HepG2 (cell line): ENCODE measurements around the gene KLHDC2. TPM values are rescaled to one million over a fixed set of nuclear protein-coding genes. Genes with fewer than 3 reads are reported as not detected.
A peak's percentile ranks its signal among the peaks of the same experiment; 100 is the strongest.

Experiments used
- BCL6 ChIP-seq: IDR thresholded peaks from 2 replicates; pipeline ENCODE4 v1.6.1; 2016; ENCODE audit warnings: missing genetic modification reagents, missing compliant biosample characterization
- CHD4 ChIP-seq: fragments of 200-600 bp; sonication (generic); IDR thresholded peaks from 2 replicates; pipeline ENCODE4 v1.7.0; 2017; ENCODE audit warnings: mild to moderate bottlenecking, low read length, borderline replicate concordance
- ELF1 ChIP-seq: sonication (generic); formaldehyde crosslinking; IDR thresholded peaks from 2 replicates; pipeline ENCODE4 v1.4.0; 2020; ENCODE audit warnings: missing genetic modification reagents
- HNF4A ChIP-seq: sonication (generic); formaldehyde crosslinking; IDR thresholded peaks from 2 replicates; pipeline ENCODE4 v1.4.0; 2020; ENCODE audit warnings: missing genetic modification reagents
- HNRNPL ChIP-seq: fragments of 200-400 bp; formaldehyde crosslinking; IDR thresholded peaks from 2 replicates; pipeline ENCODE4 v1.6.1; 2017; ENCODE audit warnings: mild to moderate bottlenecking, low read depth, low read length
- IRF9 ChIP-seq: sonication (generic); formaldehyde crosslinking; IDR thresholded peaks from 2 replicates; pipeline ENCODE4 v1.8.0; 2022; ENCODE audit warnings: missing genetic modification reagents, mild to moderate bottlenecking, borderline replicate concordance
- JDP2 ChIP-seq: sonication (generic); formaldehyde crosslinking; IDR thresholded peaks from 2 replicates; pipeline ENCODE4 v1.8.1; 2022; ENCODE audit warnings: missing genetic modification reagents, borderline replicate concordance
- KLF11 ChIP-seq: IDR thresholded peaks from 2 replicates; pipeline ENCODE4 v1.6.1; 2016; ENCODE audit warnings: missing compliant biosample characterization
- MXI1 ChIP-seq: IDR thresholded peaks from 3 replicates; pipeline ENCODE4 v1.6.1; 2012; ENCODE audit warnings: low read depth, low read length, inconsistent platforms, borderline replicate concordance
- NCOA1 ChIP-seq: sonication (generic); formaldehyde crosslinking; IDR thresholded peaks from 2 replicates; pipeline ENCODE4 v1.9.0; 2021; ENCODE audit warnings: missing genetic modification reagents
- NFYB ChIP-seq: sonication (generic); formaldehyde crosslinking; IDR thresholded peaks from 2 replicates; pipeline ENCODE4 v1.4.0; 2020; ENCODE audit warnings: missing genetic modification reagents
- PITX1 ChIP-seq: sonication (generic); formaldehyde crosslinking; IDR thresholded peaks from 2 replicates; pipeline ENCODE4 v1.5.1; 2020; ENCODE audit warnings: mild to moderate bottlenecking, missing genetic modification reagents
- RARA ChIP-seq: IDR thresholded peaks from 2 replicates; pipeline ENCODE4 v1.6.1; 2016; ENCODE audit warnings: missing genetic modification reagents, missing compliant biosample characterization
- RFX5 ChIP-seq: IDR thresholded peaks from 2 replicates; pipeline ENCODE4 v1.6.1; 2011; ENCODE audit warnings: low read depth, low read length, improper control_type of control experiment
- RFXANK ChIP-seq: IDR thresholded peaks from 2 replicates; pipeline ENCODE4 v1.6.1; 2016
- TFDP1 ChIP-seq: IDR thresholded peaks from 2 replicates; pipeline ENCODE4 v1.6.1; 2016; ENCODE audit warnings: missing compliant biosample characterization, missing genetic modification reagents, borderline replicate concordance
- ZNF510 ChIP-seq: sonication (generic); formaldehyde crosslinking; IDR thresholded peaks from 2 replicates; pipeline ENCODE4 v1.4.0; 2020; ENCODE audit warnings: low read depth, mild to moderate bottlenecking, missing genetic modification reagents
- ZNF563 ChIP-seq: sonication (generic); formaldehyde crosslinking; IDR thresholded peaks from 2 replicates; pipeline ENCODE4 v1.8.0; 2022; ENCODE audit warnings: mild to moderate bottlenecking, moderate library complexity, missing genetic modification reagents
- ZNF597 ChIP-seq: sonication (generic); formaldehyde crosslinking; IDR thresholded peaks from 2 replicates; pipeline ENCODE4 v1.5.0; 2020; ENCODE audit warnings: missing genetic modification reagents
- ZNF598 ChIP-seq: sonication (generic); formaldehyde crosslinking; IDR thresholded peaks from 2 replicates; pipeline ENCODE4 v1.5.1; 2020; ENCODE audit warnings: mild to moderate bottlenecking, missing genetic modification reagents, borderline replicate concordance
- ZNF687 ChIP-seq: sonication (generic); formaldehyde crosslinking; IDR thresholded peaks from 2 replicates; pipeline ENCODE4 v1.5.1; 2020; ENCODE audit warnings: mild to moderate bottlenecking, missing genetic modification reagents, moderate library complexity
- ZNF816 ChIP-seq: sonication (generic); formaldehyde crosslinking; IDR thresholded peaks from 2 replicates; pipeline ENCODE4 v1.8.0; 2022; ENCODE audit warnings: missing genetic modification reagents, mild to moderate bottlenecking, borderline replicate concordance
- polyA plus RNA-seq, 8 experiments: library from polyadenylated mRNA; depleted of rRNA in 3 of 8; stranded (reverse) in 7 of 8; unstranded in 1 of 8; fragments of >200 nt; fragmentation: Illumina TruSeq in 4 of 8; extraction: Trizol in 4 of 8; gene quantifications; 2 replicates each; pipeline versions ENCODE4 v1.2.1 to v1.2.3, GENCODE V29; 2011 to 2016; ENCODE audit warnings: low read depth in 4 of 8, missing spikeins in 1 of 8, mixed read lengths in 1 of 8; ENCODE audit not compliant: insufficient read depth in 1 of 8
- total RNA-seq, 5 experiments: library from RNA; depleted of rRNA; stranded (reverse); fragments of >200 nt; fragmentation: Illumina TruSeq; extraction: Trizol; gene quantifications; 2 replicates each; pipeline ENCODE4 v1.2.3, GENCODE V29; 2016; ENCODE audit warnings: low read depth in 1 of 5

KLHDC2 gene
- total and polyA plus RNA-seq, 2 of the 13 experiments (the other 11 are each of a cell fraction or from before 2014, with no cell fraction given), result 95.5 to 170 TPM

- TF ChIP-seq HNF4A (CRISPR knock-in tag) (no peak), RARA (peak; percentile 61), MXI1 (peak; percentile 42; the same call in 1 of the 3 replicates), JDP2 (CRISPR knock-in tag) (no peak), ZNF597 (CRISPR knock-in tag) (0 out of 2 replicates have a peak, but pooled peaks have one; percentile 4), ZNF598 (CRISPR knock-in tag) (peak; percentile 52; the same call in 1 of the 2 replicates), ZNF510 (CRISPR knock-in tag) (no peak; the same call in 1 of the 2 replicates), PITX1 (CRISPR knock-in tag) (peak; percentile 25; the same call in 1 of the 2 replicates), ZNF687 (CRISPR knock-in tag) (peak; percentile 87), CHD4 (no peak), BCL6 (CRISPR knock-in tag) (peak; percentile 8; the same call in 1 of the 2 replicates), ZNF816 (CRISPR knock-in tag) (peak; percentile 75; the same call in 1 of the 2 replicates), RFXANK (CRISPR knock-in tag) (no peak; the same call in 1 of the 2 replicates), RFX5 (0 out of 2 replicates have a peak, but pooled peaks have one; percentile 17), NCOA1 (CRISPR knock-in tag) (0 out of 2 replicates have a peak, but pooled peaks have one; percentile 21), HNRNPL (no peak), TFDP1 (CRISPR knock-in tag) (peak; percentile 15; the same call in 1 of the 2 replicates), NFYB (CRISPR knock-in tag) (no peak), ZNF563 (CRISPR knock-in tag) (peak; percentile 83), IRF9 (CRISPR knock-in tag) (peak; percentile 63), ELF1 (CRISPR knock-in tag) (peak; percentile 9), KLF11 (CRISPR knock-in tag) (no peak)
Observed at GRCh38 chr14:49767571-49768300, at the start of gene KLHDC2 (continued).
